Measurements from ENCODE around the gene CRYBB3. TPM values are rescaled to one million over a fixed set of nuclear protein-coding genes. Genes with fewer than 3 reads are reported as not detected.

The CRYBB3 gene
- total RNA-seq, 1 experiment from 2014 or later, result 0.39 TPM

GRCh38 chr22:25223269-25223850 is 23.7 kb downstream of the CRYBB3 start:
- no peaks in the 10 kb centered on the region for H3K79me2 ChIP-seq (ENCODE audit: insufficient read depth, low read length)
- H3K23ac ChIP-seq (ENCODE audit: insufficient read length, low read depth, low read length), result no peak overlapping the region
- H3K56ac ChIP-seq (ENCODE audit: insufficient read length, low read depth, low read length), result no peak overlapping the region
- no peaks in the 10 kb centered on the region for H3K27me3 ChIP-seq (ENCODE audit: insufficient read depth, low read length)
- H3K23me2 ChIP-seq (ENCODE audit: insufficient read length, low read depth, low read length, poor library complexity, severe bottlenecking), result no peaks in the 10 kb centered on the region
- no peak overlapping the region for H3T11ph ChIP-seq (ENCODE audit: low read length)
- no peaks in the 10 kb centered on the region for H4K20me1 ChIP-seq (ENCODE audit: control insufficient read depth, insufficient read depth, insufficient read length)
- no peak overlapping the region for H4K8ac ChIP-seq (replicated peaks; ENCODE audit: insufficient read length, low read depth, low read length)
- no peak for TF ChIP-seq CTCF (conservative IDR thresholded peaks at IDR 0.05)
- H3K4me1 Mint-ChIP-seq, result 0 out of 4 replicates have a peak, but pooled peaks cover 0 to 4% of the 10 kb centered on the region in 2 experiments
- H3K4me2 ChIP-seq (ENCODE audit: insufficient read depth, insufficient read length, low read length), result no peak overlapping the region
- DNase-seq, result no peak
- no peaks in the 10 kb centered on the region for H3K36me3 Mint-ChIP-seq (ENCODE audit: insufficient read depth in 1 of 3, low read depth in 3 of 3)
- H3K9me3 ChIP-seq (ENCODE audit: control insufficient read depth, low read depth, low read length), result no peaks in the 10 kb centered on the region
- H4K91ac ChIP-seq (ENCODE audit: insufficient read length, low read depth, low read length), result no peak overlapping the region
- H2AK5ac ChIP-seq (ENCODE audit: insufficient read length, low read length), result no peak overlapping the region
- no peak overlapping the region for H2BK12ac ChIP-seq (ENCODE audit: insufficient read length, low read depth, low read length)
- no peak overlapping the region for H3K9ac ChIP-seq (ENCODE audit: extremely low read depth, insufficient read length, low read length)
- H3K27ac Mint-ChIP-seq, result no peak overlapping the region
- H3K79me1 ChIP-seq (ENCODE audit: insufficient read depth, low read depth, low read length, poor library complexity, severe bottlenecking), result no peaks in the 10 kb centered on the region
- WGBS (ENCODE audit: extremely low coverage, insufficient read length, low lambda C conversion rate), result no CpG with 5 or more reads among the region's 12 CpGs
- no peaks in the 10 kb centered on the region for H3K4me1 ChIP-seq (ENCODE audit: insufficient read depth, low read length)
- no peak overlapping the region for H3K27ac ChIP-seq (ENCODE audit: insufficient read length, low read depth, low read length)
- H2BK20ac ChIP-seq (ENCODE audit: low read depth, low read length, poor library complexity, severe bottlenecking), result no peak overlapping the region
- H3K4ac ChIP-seq (ENCODE audit: low read depth, low read length), result no peak overlapping the region
- H4K5ac ChIP-seq (ENCODE audit: insufficient read length, low read depth, low read length), result no peak overlapping the region
- no peak overlapping the region for H3K14ac ChIP-seq (ENCODE audit: insufficient read depth, low read length)
- H3K27me3 Mint-ChIP-seq (ENCODE audit: low read depth), result peaks cover 30% of the 10 kb centered on the region
- no peak overlapping the region for H2BK120ac ChIP-seq (ENCODE audit: low read depth, low read length, poor library complexity, severe bottlenecking)
- no peak overlapping the region for H2AFZ ChIP-seq (ENCODE audit: low read length)
- H3K9me3 Mint-ChIP-seq, result no peaks in the 10 kb centered on the region
- H2BK5ac ChIP-seq (ENCODE audit: insufficient read length, low read length), result no peak overlapping the region
- H3K4me3 Mint-ChIP-seq, result no peak overlapping the region
- H2BK15ac ChIP-seq (ENCODE audit: low read depth, low read length), result no peak overlapping the region
- no peak overlapping the region for H3K18ac ChIP-seq (ENCODE audit: insufficient read length, low read depth, low read length)

Data from H9 (cell line).